ENCODE measurements around the gene CDS1.

DNA sequence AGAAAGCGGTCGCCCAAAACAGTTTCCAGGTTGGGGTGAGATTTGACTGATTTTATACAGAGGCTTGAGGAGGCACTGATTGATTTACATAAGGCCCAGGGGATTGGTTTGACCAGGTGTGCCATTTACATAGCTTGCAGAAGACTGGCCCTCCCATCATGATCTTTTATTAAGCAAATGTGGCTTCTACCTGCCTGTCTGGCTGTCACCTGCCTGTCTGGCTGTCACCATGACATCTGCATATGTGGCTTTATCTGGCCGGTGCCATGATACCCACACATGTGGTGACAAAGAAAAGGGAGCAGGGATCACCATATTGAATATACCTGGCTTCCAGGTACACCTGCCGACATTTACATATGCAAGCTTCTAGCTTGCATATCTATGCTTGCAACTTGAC lies 17.0 kb upstream of the CDS1 start:
- TF ChIP-seq, protein P1, sequence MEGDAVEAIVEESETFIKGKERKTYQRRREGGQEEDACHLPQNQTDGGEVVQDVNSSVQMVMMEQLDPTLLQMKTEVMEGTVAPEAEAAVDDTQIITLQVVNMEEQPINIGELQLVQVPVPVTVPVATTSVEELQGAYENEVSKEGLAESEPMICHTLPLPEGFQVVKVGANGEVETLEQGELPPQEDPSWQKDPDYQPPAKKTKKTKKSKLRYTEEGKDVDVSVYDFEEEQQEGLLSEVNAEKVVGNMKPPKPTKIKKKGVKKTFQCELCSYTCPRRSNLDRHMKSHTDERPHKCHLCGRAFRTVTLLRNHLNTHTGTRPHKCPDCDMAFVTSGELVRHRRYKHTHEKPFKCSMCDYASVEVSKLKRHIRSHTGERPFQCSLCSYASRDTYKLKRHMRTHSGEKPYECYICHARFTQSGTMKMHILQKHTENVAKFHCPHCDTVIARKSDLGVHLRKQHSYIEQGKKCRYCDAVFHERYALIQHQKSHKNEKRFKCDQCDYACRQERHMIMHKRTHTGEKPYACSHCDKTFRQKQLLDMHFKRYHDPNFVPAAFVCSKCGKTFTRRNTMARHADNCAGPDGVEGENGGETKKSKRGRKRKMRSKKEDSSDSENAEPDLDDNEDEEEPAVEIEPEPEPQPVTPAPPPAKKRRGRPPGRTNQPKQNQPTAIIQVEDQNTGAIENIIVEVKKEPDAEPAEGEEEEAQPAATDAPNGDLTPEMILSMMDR (IDR thresholded peaks at IDR 0.05): no peak
- no peak for TF ChIP-seq POLR2A (IDR thresholded peaks at IDR 0.05)
